Islet precursor cell (in vitro differentiated cells): ENCODE measurements around the gene LPAR1.

Source experiments
- DNase-seq: peaks from one replicate; pipeline ENCODE4 v3.0.0-alpha.2; 2018

LPAR1 gene

DNA sequence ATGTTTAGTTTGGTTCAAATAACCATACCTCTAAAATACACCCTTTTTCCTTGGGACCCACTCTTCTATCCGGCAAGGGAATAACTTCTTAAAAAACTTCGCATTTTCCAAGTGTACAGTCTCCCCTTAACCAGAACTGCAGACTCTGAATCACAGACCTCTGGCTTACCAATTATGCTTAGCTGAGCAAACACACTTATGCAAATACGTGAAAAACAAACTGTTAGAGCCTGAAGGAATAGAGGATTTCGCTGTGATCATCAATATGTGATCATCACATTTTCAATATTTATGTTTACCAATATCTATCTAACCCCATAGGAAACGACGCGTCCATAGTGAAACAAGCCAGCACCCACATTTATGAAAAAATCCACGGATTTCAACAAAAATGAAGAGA is 1.3 kb downstream of the LPAR1 start:
- no peak for DNase-seq

DNA sequence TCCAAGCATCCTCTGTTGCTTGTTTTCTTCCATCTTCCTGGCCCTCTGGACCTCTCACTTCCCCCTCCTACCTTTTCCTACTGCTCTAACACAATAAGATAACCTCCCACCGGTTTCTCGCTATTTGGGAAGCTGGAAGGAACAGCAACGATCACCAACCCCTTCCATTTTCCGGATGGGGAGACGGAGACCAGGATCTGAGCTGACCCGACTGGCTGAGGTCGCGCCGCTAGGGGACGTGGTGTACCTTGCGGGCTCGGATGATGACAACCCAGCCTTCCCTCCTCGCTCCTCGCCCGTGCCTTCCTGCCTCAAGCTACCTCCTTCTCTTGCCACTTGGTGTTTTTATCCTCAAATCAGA is 1.9 kb downstream of the LPAR1 start:
- DNase-seq: peak; percentile 79

DNA sequence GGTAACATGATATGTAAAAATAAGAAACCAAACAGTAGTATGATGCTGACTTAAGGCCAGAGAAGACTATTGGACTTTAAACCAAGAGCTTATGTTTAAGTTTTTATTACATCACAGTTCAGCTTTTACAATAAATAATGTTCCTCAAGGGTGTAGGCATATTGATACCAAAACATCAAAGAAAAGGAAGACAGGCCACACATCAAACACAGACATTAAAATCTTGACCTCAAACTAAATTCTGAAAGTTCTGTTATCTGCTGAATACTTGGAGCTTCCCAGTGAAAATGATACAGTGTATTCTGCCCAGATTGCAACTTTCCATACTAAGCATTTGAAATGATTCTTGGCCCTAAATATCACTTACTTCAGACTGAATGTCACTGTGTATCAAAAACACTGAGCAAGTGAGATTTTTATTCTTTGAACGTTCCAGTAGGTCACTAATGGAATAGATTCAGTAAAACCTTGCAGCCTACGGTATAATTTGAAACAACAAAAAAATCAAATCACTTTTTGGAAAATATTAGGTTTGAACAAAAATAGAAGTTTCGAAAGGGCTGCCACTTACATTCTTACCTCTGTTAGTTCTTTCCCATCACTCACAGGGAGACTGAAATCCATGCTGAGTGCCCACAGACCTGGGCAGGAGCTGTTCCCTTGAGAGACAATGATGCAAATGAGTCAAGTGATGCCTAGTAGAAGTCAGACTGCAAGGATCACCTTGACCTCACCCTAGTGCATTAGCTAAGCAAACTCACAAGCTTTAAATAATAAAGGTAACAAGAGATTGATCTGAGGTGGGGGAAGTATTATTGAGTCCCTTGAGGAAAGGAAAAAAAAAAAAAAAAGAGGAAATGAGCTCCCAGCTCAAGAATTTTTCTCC is 2.5 kb downstream of the LPAR1 start:
- DNase-seq: no peak

DNA sequence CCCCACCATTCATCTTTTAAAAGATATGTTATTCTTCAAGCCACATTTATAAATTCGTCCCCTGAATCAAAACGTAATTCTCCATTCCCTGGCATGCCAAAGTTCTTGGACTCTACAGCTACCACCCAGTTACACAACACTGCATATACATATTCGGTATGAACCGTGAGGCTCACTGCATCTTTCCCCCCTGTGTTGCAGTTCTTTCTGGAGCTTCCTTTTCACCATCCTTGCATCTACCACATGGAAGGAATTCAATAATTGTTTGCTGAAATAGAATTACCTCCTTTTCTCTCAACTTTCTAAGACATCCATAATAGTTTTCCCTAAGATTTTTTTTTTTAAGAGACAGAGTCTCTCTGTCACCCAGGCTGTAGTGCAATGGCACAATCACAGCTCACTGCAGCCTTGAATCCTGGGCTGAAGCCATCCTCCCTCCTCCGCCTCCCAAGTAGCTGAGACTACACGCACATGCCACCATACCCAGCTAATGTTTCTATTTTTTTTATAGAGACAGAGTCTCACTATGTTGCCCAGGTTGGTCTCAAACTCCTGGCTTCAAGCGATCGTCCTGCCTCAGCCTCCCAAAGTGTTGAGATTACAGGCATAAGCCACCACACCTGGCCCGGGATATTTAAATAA is 3.3 kb downstream of the LPAR1 start:
- no peak for DNase-seq

DNA sequence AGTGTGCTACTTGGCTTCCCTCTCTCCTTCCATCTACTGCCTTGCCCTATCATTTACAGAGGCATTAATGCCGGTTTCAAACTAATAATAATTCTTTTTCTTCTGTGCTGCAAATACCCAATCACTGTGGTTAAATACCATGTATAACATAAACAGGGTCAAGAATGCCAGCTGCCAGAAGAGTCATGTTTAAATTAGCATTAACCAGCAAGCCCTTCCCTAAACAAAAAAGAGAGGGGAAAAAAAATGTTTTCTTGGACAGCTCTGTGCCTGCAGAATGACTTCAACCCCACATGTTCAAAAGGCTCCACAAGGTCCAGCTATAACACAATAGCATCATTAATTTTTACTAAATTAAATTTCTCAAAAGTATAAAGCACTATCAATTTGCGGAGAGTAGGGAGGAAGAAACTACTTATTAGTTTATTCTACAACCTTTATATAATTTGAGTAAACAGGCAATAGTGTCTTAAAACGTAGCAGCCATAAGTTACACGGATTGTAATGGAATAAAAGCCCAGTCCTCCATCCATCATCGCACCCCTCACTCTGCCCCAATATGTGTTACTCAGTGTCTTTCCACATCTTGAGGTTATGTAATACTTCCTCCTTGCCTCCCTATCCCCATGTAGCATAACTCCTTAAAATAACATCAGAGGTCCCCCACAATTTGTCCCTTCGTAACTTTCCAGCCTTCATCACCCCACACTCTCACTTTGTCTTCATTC is 3.9 kb downstream of the LPAR1 start:
- DNase-seq: no peak

DNA sequence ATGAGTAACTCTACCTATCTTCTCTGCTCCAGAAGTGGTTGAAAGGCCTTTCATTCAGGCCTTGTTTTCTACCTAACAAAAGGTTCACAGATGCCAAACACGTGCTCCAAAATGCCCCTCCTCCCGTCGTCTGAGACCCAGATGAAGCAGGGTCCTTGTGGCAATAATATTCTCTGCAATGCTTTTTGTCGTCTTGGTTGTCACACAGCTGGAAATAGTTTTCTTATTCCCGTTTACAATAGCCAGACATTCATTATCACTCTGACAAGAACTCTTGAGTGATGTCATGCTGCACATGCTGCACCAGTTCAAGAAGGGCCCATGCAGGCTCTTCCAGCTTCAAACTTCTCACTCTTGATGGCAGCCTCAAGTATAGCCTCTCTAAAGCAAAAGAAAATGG is 7.8 kb downstream of the LPAR1 start:
- no peak for DNase-seq

DNA sequence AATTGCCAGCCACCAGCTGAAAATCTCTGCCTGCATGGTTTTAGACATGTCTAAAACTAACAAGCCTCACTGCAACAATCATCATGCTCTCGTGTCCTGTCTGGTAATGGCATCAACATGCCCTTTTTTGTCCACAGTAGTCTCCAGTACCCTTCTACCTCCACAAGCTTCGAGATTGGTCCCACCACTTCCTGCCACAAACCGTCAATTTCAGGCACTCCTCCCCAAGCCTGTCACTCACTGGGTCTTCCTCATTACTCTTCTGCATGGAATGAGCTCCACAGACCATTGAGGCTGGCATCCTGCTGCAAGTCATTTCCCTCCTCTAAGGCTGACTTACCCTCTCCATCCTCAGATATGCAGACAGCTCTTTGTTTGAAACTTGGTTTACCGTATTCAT is 9.0 kb downstream of the LPAR1 start:
- DNase-seq: no peak

DNA sequence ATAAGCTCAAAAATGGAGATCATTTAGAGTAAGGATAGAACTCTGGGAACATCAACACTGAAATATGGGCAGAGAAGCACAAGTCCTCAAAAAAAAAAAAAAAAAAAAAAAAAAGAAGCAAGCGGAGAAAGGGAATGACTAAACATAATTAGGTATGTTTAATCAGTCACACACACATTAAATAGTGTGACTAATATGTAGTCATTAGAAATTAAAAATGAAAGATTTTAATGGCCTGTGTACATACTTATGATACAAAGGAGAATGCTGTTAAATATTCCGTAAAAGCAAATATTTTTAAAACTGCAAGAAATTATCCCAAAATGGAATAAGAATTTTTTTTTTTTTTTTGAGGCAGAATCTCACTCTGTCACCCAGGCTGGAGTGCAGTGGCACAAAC is 10.5 kb downstream of the LPAR1 start:
- DNase-seq: no peak

DNA sequence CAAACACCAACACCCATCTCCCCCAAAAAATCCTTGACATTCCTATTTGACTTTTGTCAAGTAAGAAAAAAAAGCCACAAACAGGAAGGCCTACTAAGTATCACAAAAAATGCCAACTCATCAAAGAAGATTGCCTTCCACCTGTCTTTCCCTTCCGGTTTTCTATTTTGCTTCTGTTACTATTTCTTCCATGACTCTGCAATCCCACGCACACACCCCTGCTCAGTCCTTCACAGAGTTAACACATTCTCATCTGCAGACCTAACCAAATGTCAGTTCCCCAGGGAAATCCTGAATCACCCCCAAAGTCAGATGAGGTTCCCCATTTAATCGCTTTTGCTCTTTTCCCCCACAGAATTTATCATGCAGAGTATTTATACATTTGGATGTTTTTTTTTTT is 15.1 kb downstream of the LPAR1 start:
- no peak for DNase-seq

DNA sequence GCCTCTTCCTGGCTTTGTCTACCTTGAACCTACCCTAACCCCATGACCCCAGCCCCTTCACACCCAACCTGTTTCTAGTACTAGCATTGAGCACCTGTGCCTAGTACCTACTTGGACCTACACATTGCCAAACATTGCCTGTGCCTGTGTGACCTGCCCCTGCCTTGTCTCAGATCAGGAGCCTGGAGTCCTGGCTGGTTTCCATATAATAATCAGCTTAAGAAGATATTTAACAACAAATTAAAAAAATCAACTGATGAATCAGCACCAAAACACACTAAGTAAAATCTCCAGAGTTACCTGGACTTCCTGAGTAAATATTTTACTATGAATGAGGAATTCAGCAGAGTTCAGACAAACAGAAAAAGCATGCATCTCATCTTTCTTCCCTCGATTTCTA is 17.7 kb downstream of the LPAR1 start:
- DNase-seq: no peak

DNA sequence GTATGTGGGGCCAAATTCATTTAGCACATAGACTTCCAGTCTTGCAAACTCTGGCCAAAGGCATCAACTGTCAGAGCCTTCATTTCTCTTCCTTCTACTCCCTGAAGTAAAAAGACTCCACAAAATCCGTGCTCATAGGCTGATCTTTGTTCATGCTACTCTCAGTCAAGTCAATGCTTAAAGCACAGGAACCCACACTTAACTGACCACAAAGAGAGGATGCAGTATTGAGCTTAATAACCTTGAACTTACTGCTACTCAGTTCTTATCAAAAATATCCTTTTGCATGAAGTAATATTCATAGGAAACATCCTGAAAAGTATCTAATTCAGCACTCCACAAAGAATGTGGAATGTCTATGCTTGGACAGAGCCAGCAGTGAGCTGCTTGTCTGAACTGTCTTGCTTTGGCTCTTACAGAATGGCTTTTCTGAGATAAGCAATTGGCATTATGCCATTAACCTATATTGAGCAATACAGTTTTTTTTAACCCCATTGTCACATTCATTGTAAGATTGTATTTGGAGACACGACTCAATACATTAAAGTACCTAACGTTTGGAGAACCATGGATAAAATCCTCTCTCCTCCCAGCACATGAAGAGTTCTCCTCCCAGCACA is 21.7 kb downstream of the LPAR1 start:
- DNase-seq: no peak

DNA sequence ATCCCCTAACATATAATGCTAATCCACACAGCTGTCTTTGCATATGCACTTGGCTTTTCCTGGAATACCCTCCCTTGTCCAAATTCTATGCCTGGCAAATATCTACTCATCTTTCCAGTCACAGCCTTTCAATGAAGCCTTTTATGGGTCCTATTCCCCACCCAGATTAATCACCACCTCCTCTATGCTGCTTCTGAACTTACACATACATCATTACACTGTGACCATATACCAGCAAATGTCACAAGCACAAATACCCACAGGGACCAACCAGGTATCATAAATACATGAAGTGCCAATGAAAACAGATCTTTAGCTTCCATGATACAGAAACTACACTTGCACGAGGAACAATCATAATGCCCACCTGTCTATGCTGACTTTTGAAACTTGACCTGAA is 22.3 kb downstream of the LPAR1 start:
- DNase-seq: no peak

DNA sequence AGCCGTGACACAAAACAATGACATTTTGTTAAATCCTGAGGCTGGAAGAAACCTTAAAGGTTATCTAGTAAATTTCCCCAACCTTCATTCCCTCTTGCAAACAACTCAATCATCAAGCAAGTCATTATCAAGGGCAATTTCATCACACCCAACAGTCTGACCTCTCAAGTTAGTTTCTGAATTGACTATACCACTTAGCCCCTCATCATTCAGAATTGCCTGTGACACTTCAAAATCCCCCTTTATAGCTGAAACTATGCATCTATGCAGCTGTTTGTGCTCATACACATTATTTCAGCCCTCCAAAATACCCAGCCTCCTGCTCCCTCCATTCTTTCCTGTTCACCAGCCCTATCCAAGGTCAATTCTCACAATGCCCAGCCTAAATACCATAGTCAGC is 24.6 kb downstream of the LPAR1 start:
- no peak for DNase-seq

DNA sequence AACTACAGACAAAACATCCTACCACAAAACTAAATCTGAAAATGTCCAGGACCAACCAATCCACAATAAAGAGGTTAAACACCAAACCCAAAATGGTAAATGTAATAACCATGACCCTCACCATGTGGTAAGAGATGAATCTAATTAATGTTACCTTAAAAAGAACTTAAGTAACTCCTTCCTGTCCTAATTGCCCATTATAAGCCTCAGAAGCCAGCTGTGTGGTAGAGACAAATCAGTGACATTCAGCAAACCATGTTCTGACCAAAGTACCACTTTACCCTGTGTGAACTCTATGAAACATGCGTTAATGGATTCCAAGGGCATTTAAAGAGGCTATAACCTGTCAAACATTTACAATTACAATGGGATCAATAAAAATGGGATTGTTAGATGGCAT is 25.0 kb downstream of the LPAR1 start:
- DNase-seq: no peak

DNA sequence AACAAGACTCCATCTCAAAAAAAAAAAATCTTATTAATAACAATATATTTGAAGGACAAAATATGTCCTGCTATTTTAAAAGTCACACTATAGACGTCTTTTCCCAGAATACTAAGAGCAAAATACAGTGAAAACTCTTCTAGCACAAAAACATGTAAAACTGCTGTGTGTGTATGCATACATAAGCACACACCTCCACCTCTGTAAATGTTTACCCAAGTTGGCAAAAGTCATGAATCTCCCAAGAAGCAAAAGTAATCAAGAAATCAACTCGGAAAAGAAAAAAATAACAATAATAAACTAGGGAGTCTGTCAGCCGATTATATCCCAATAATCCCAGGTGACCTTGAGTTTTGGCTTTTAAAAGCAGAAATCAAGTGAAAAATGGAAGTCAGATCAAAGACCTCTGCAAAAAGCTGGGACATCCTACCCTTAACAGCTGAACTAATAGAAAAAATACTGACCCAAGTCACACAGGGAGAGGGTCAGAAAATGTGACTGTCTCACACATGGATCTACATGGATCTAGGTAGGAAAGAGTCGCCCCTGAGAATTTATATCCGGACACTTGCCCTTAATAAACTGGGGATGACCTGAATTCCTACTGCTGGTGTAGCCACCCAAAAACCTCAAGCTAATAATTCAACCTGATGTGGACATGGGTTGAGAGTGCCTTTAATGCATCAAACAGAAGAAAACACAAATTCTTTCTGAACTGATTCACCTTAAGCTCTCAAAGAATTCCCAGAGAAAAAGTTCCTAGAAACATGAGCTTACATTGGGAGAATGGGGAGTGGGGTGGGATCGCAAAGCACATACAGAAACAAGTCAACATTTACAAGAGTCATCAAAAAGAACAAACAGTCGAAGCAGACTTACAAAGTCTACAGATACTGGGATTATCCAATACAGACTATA is 29.9 kb downstream of the LPAR1 start:
- DNase-seq: no peak

DNA sequence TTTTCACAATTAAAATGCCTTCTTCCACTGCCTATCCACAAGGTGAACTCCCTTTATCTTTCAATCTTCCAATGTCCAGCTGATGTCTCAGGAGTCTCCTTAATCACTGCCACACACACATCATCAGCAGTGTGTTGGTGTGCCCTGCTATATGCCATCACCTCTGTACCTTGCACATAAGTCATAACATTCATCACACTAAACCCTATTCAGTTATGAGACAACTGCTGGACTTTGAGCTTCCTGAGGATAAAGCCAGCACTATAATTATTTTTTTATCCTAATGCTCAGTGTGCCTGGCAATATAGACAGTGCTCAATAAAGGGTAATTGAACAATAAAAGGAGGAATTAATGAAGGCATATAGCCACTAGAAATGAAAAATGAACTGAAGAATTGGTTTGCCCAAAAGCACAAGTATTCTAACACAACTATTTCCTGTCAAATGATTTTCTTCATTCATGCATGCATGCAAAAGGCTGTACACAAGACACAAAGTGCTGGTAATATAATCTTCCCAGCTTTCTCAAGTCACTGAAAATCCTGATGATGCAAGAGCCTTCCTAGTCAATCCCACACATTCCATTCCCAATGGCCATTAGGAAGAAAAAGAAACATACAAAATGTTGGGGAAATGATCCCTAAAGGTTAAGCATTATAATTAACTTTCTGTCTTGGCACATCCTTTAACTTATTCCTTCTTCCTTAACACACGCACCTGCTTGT is 32.4 kb downstream of the LPAR1 start:
- DNase-seq: no peak

DNA sequence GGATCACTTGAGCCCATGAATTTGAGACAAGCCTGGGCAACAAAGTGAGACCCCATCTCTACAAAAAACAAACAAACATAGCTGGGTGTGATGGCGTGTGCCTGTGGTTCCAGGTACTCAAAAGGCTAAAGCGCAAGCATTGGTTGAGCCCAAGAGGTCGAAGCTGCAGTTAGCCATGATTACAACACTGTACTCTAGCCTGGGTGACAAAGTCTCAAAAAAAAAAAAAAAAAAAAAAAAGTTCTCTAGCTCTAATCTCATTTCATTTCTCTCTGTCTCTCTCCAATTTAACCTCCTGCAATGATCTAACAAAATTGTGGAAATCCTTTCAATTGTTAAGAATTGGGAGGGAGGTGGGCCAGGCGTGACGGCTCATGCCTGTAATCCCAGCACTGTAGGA is 33.3 kb downstream of the LPAR1 start:
- DNase-seq: no peak

DNA sequence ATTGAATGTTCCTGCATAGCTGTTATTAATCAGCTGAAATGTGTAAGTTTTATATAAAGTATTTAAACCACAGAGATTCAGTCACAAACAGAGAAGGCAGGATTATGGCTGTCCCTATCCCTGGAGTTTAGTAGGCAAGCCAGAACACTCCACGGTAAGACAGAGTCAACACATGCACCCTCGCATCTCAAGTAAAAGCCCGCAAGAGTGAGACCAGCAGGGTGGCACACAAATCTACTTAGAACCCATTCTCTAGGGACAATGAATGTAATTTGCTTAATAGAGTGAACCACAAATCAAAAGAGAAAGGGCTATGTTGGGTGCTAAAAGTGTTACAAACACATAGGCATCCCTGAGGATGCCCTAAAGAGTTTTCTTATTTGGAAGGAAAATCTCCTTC is 35.1 kb downstream of the LPAR1 start:
- no peak for DNase-seq

DNA sequence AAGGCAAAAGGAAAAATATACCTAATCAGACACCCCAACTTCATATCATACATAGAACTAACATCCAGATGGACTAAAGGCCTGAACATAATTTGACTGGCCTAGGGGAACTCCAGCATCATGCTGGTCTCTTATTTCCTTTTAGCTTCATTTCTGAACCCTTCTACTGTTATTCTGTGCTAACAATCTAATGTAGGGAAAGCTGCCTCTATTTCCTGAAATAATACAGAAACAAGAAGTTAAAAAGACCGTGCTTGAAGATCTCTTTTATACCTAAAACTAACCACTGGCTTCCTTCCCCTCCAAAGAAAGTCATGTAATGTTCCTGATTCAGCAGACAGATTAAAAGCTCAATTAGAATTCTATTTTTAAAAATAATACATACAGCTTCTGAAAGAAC is 36.7 kb downstream of the LPAR1 start:
- no peak for DNase-seq

DNA sequence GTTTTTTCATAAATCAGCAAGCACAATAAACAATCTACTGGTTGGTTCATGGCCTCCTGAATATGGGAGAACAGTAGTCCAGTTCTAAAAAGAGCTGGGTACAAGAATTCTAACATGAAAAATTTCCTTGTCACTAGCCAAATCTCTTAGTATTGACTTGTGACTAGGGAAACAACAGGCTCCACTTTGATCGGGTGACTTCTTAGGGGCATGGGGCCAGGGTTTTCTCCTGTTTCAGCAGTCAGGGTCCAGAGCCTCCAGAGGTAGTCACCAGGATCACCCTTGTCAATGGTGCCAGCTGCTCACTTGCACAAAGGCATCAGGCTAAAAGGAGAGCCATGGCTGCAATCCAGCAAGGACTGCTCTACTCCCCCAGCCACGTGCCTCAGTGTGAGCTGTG is 38.1 kb downstream of the LPAR1 start:
- DNase-seq: no peak

DNA sequence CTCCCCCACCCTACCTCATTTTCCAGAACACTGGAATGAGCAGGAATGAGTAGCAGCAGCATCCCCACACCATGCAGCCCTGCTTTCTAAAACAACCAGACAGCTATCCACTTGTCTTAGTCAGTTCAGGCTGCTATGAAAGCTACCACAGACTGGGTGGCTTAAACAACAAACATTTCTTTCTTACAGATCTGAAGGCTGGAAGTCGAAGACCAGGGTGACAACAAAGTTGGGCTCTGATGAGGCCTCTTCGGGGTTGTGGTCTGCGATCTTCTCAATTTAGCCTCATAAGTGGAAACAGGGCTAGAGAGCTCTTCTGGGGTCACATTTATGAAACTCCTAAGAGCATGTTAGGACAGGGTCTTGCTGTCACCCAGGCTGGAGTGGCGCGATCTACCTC is 38.9 kb downstream of the LPAR1 start:
- DNase-seq: no peak

DNA sequence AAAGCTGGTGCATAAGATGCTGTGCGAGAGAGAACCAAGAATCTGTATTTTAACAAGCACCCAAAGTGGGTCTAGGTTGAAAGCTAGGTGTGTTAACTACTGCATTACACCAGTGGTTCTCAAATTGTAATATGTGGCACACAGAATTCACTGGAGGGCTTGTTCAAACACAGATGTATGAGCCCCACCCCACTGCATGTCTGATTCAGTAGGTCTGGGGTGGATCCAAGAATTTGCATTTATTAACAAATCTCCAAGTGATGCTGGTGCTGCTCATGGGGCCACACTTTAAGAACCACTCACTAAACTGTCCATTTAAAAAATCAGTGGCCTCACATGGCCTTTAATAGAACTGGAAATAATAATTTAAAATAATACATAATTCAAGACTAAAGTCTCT is 40.4 kb downstream of the LPAR1 start:
- DNase-seq: no peak
